Epithelial cell of esophagus (primary cell): ENCODE data around the gene HBP1.

ENCODE experiments used
- DNase-seq: peaks from one replicate; pipeline ENCODE4 v3.0.0; 2010; ENCODE audit warnings: low read depth
- H3K4me3 ChIP-seq: 2 replicates; pipeline ENCODE4 v1.5.1; 2011; ENCODE audit warnings: mild to moderate bottlenecking, low read length, control low read depth
- CTCF ChIP-seq: IDR thresholded peaks from 2 replicates; pipeline ENCODE4 v1.5.1; 2011; ENCODE audit warnings: low read depth, mild to moderate bottlenecking, low read length, control low read depth, inconsistent platforms; ENCODE audit not compliant: insufficient read depth; ENCODE audit errors: missing control alignments

The HBP1 gene

GRCh38 chr7:107224374-107225223 is 55.8 kb downstream of the HBP1 start:
- H3K4me3 ChIP-seq: no peak overlapping the region
- TF ChIP-seq CTCF: no peak
- no peak for DNase-seq

- no peak overlapping the region for H3K4me3 ChIP-seq
- no peak for TF ChIP-seq CTCF
- no peak for DNase-seq
Measured at GRCh38 chr7:107228291-107228690, 59.5 kb downstream of the HBP1 start.

GRCh38 chr7:107230334-107230733 is 61.5 kb downstream of the HBP1 start:
- DNase-seq: peak; percentile 57
- no peak for TF ChIP-seq CTCF
- H3K4me3 ChIP-seq: no peak overlapping the region

GRCh38 chr7:107232568-107233090 is 63.8 kb downstream of the HBP1 start:
- DNase-seq: no peak
- TF ChIP-seq CTCF: no peak
- H3K4me3 ChIP-seq: no peak overlapping the region

- TF ChIP-seq CTCF: no peak
- no peak overlapping the region for H3K4me3 ChIP-seq
- DNase-seq: no peak
Measured at GRCh38 chr7:107233174-107233573, 64.4 kb downstream of the HBP1 start.

GRCh38 chr7:107233981-107234380 is 65.2 kb downstream of the HBP1 start:
- TF ChIP-seq CTCF: no peak
- no peak for DNase-seq
- no peak overlapping the region for H3K4me3 ChIP-seq
